Embryonic facial prominence (tissue), 1 donor: Measurements from ENCODE around the gene CHST1.

Experiments
- DNase-seq: peaks from one replicate; pipeline ENCODE4 v3.0.0-alpha.2; 2016; ENCODE audit errors: extremely low spot score

CHST1 gene

DNA sequence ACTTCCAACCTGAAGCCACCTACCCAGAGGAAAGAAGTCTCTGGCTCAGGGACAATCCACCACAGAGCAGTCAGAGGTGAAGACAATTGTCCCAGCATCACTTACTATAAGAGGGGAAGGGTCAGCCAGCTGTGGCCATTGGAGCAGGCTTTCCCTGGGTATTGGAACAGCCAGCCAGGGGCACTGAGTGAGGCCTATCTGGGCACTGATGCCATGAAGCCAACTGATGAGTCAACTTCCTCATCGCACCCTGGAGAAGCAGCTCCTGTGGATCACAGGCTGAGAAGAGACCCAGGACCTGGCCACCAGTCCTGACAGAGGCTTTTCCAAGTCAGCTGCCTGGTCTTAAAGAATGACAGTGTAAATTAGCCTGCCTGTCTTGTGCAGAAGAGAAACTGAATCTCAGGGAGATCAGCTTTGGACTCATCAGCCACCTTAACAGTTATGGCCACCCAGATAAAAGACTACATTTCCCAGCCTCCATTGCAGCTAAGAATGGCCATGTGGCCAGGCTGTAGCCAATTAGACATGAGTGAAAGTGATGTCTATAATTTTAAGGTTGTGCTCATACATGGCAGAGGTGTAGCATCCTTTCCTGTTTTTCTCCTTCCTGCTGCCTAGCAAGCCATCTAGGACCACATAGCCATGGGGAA is 19.0 kb downstream of the CHST1 start:
- no peak for DNase-seq

DNA sequence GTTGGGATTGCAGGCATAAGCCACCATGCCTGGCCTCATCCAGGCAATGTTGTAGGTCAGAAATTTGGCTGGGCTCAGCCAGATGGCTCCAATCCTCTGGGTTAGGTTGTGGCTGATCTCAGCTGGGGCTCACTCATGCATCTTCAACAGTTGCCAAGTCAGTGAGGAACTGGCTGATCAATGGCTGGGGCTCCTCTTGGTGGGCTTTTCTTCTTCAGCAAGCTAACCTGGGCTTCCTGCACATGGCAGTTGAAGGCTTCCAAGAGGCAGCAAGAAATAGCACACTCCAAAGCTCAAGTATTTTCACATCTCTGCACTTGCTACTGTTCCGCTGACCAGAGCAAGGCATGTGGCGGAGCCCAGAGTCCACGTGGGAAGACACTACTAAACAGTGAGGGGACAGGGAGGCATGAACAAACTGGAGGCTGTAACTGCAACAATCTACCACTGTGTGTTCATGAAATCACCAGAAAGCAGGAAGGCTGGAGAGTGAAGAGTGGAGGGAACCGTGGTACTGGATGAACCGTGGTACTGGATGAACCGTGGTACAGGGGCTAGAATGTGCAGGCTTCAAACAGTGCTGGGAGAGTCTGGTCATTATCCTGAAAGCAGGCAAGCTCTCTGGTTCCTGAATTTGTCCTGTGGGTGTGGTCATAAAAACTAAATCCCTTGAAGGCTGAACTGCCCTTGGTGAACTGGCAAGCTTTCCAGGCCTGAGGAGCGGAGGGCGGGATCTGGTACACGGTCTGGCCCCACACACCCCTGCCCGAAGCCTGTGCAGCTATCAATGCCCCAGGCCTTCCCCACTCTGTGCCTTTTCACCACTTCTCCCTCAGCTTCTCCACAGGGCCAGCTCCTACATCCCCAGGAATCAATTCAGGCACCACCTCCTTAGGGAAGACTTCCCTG is 20.2 kb downstream of the CHST1 start:
- DNase-seq, result no peak

DNA sequence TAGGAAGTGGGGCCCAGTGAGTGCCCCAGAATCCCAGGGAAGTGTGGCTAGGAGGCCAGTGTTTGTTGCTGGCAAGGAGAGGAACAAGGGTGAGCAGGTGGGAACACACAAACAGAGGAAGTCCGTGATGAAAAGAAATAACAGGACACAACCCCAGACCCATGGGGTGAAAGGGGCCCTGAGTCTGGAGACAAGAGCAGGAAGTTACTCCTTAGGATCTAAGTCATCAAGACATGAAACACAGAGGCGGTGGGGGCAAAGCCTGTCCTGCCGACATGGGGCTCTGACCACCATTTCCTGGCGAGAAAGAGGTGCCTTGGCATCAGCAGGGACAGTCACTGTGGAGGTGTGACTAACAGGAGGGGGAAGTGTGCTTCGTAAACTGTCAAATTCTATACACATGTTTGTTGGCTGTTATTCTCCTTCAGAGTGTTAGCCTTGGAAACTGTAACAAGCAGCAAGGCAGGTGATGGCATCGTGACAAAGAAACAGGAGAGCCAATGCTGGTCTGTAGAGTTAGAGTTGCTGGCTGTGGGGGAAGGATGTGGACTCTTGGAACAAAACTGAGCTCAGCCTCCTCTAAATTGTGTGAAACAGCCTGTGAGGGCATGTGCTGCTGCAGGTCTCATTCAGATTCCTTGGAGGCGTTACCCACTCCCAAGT is 21.7 kb downstream of the CHST1 start:
- DNase-seq, result no peak

DNA sequence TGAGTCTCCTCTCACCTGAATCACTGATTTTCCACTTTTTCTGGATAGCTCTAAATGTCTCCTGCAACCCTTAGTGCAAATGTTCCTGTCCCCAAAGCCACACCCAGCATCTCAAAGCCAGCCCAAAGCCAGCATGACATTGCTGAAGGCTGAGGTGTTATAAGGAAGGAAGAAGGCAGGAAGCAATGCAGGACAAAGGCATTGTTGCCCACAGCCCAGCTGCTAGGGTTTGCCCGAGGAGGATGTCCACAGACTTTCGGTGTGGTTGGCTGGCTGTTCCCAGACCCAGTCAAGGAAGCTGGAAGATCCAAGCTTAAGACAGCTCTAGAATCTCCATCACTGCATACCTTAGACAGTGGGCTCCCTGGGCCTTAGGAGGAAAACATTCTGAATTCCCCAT is 23.5 kb downstream of the CHST1 start:
- DNase-seq, result no peak

DNA sequence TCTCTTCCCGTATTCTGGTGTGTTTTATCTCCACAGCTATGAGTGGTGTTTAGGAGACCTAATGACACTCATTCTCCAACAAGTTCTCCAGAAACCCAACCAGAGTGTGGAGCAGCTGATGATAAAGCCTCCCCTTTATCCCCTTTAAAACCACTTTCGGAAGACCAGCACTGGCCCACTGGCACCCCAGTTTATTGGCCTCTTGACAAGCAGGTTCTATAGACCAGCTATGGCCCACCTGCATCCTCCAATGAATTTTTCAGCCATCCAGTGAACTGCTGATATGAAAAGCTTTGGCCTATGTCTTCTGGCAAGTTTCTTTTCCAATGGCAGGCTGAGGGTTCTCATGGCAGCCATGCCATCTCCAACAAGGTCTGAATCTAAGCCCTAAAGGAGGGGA is 27.4 kb downstream of the CHST1 start:
- no peak for DNase-seq

DNA sequence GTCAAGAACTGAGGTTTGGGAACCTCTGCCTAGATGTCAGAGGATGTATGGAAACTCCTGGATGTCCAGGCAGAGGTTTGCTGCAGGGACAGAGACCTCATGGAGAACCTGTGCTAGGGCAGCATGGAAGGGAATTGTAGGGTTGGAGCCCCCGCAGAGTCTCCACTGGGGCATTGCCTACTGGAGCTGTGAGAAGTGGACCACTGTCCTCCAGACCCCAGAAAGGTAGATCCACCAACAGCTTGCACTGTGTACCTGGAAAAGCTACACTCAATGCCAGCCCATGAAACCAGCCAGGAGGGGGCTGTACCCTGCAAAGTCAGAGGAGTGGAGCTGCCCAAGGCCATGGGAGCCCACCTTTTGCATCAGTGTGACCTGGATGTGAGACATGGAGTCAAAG is 29.5 kb downstream of the CHST1 start:
- DNase-seq, result no peak

DNA sequence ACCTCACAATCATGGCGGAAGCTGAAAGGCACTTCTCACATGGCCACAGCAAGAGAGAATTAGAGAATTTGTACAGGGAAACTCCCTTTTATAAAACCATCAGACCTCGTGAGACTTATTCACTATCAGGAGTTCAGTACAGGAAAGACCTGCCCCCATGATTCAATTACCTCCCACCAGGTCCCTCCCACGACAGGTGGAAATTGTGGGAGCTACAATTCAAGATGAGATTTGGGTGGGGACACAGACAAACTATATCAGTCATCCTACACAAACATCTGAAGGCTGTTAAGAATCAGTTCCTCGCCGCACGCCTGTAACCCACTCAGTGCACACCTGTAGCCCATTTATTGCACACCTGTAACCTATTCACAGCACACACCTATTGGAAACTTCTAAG is 39.8 kb downstream of the CHST1 start:
- DNase-seq, result no peak

DNA sequence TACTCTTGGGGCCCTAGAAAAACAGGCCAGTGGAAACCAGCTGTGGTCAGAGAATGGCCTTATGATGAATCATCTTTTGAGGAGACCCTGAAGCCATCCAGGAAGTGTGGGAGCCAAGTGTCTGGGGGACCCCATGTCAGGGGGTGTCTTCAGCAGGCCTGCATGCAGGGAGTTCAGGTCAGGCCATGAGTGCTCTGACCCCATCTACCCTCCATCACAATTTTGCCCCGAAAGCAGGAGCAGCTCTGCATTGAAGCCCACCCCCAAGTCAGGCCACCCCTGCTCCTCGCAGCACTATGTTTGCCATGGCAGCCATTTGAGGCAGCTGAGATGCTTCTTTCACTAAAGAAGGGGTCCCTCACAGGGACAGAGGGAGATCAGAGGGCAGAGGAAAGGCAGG is 41.3 kb downstream of the CHST1 start:
- DNase-seq, result no peak

DNA sequence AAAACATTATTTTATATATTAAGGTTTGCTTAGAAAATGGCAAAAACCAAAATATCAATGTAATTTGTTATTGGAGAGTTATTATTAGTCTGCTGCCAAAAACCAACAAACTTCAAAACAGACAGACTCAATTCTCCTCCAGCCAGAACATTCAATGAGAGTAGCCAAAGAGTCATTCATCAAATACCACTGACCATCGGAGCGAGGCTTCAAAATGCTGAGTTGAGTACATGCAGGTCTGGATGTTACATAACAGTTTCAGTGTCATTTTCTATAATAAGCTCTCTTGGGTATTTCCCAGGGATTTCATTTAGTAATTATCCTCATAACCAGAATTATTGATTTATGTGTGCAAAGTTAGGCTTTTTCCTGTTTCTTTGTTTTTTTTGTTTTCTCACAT is 42.6 kb downstream of the CHST1 start:
- no peak for DNase-seq

DNA sequence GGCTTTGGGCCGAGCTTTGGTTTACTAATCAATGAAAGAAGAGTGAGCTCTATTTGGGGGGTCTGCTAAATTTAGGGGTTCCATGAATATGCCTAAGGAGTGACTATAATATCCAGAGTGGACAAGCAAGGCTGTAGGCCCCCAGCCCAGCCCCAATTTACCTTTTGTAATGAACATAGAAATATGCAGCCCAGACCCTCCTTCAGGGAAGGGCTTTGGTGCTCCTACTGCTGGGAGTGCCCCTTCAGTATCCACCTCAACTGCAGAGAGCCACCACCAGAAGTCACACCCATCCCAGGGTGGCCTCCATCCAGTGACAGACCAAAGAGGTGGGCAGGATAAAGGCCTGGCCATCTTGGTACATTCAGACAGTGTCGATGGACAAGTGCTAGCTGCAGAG is 43.1 kb downstream of the CHST1 start:
- no peak for DNase-seq

DNA sequence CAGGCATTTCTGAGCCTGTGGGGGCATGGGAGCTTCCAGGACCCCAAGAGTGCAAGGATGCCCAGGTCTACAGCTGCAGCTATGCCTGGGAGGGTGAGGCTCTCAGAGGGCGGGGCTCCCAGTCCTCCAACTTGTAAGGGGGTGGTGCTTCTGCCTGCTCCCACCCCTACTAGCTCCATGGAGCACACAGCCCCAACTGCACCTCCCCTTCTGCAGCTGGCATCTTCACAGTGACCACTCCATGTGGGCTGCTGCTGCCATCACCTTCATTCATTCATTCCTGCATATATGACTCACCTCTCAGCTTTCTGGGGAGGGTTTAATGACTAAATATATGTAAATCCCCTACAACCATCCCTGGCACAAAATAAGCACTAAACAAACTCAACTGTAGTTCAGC is 43.8 kb downstream of the CHST1 start:
- no peak for DNase-seq

DNA sequence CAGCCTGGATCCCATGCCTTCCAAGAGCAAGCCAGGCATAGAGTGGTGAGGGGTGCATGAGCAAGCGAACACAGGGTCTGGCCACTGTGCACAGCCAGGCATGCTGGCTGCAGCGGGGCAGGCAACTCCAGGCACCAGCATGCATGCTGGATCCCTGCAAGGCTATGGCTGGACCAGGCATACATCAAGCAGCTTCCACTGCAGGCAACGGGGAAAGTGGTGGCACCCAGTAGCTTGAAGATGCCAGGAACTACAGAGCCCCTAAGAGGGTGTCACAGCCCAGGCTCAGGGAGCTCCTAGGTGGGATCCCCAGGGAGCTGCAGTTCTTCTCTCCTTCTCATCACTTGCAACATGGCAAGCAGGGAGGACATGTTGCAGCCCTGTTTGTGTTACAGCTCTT is 45.2 kb downstream of the CHST1 start:
- no peak for DNase-seq

DNA sequence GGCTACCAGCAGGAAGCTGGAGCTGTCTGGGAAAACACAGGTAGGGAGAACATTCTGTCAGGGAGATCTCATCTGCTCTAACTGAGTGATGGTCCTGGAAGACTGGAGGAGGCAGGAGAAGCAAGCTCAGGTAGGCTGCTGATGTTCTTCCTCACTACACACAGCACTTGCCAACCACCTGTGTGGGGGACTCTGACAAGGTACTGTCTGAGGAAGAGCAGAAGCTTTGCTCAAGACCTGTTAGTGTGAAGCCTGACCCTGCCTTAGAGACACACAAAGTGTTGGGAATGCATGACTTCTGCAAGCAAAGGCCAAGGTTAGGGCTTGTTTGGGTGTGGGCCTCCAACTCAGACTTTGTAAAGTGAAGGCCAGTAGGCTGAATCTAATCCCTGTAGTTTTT is 46.5 kb downstream of the CHST1 start:
- DNase-seq, result no peak

DNA sequence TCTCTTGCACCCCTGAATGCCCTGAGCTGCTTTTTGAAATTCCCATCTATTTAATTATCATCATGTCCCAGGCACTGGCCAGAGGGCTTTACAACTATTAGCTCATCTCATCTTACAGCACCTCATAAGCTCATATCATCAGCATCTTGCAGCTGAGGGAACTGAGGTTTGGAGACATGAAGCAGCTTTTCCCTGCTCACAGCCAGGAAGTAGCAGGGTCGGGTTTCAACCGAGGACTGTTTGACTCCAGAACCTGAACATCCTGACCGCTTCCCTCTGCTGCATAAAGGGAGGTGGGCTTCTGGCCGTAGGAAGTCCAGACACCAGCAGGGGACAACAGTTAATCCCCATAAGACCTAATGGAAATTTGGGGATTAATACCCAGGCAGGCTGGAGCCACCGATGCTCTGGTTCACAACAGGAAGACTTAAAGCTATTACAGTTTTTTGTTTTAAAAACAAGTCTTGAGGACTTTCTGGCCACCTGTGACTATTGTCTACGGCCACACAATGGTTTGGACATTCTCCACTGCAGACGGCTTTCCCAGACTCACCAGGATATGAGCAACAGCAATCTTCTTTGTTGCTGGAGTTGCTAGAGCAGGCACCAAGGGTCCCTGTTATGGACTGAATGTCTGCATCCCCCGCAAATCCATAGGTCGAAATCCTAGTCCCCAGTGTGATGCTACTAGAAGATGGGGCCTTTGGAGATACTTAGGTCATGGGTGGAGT is 47.4 kb downstream of the CHST1 start:
- no peak for DNase-seq

DNA sequence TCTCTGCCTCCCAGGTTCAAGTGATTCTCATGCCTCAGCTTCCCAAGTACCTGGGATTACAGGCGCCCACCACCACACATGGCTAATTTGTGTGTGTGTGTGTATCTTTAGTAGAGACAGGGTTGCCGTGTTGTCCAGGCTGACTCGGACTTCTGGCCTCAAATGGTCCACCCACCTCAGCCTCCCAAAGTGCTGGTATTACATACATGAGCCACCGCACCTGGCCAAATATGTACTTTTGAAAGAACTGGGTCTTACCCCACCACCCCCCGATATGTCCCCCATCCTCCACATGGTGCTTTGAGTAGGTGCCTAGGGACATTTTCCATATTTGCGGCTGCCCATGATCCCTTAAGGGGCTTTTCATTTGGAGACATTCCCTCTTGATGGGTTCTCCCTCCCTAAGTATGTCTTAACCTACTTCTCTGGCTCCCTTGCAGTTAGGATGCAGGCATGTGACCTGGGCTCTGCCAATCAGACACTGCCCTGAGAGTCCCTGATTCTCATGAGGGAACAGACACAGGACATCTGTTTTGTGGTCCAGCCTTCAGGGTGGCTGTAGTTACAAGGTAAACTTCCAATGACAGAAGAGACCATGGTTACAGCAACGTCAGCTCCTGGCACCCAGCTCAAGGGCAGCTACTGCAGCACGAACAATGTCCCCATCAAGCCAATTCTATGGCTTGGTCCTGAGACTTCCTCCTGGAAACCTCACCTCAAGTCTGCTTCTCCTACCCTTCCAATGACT is 48.4 kb downstream of the CHST1 start:
- no peak for DNase-seq

DNA sequence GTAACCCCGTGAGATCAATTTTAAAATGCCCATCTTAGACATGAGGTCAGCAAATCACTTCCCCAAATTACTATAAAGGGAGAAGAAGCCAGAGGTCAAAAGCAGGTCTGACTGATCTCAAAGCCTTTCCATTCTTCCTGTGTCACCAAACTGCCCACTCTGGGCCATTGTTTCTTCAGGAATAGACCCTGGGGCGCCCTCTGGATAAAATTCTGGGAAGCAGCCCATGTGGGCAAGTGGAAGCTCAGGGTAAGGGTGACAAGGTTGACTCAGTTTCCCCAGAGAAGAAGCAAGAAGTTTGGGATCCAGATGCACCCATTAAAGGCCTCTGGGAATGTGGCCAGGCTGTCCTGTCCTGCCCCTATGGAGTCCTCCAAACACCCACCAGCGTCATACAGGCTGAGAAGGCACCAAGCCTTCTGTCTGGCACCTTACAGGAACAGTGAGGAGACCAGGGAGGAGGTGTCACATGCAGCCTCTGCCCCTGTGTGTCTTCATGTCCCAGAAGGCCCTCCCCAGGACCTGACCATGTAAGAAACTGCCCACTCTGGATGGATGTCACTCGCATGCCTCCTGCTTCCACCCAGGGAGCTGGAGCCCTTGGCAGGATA is 50.1 kb downstream of the CHST1 start:
- DNase-seq, result no peak

DNA sequence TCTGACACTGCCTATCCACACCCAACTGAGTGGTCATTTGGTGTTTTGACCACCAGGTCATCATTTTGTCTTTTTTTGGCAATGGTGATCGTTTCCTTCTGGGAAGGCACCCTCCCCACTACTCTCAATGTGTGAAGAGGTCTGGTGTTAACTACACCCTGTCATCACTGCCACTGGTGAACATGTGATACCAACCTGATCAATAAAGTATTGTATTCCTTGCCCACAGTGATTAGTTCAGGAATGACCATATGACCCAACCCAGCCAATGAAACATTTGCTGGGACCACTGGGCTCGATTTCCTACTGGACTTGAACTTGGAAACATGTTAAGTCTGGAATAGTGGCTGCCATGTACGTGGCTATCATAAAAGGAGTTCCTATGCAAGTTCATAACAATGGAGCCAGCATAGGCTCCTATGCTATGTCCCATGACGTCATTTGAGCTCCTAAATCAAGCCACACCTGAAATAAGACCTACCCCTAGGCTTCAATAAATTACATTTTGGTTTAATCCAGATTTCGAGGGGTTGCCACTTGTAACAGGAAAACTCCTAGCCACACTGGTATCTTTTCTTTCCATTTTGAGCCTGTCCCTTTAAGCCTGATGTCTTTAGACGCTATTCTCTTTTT is 51.1 kb downstream of the CHST1 start:
- DNase-seq, result no peak

DNA sequence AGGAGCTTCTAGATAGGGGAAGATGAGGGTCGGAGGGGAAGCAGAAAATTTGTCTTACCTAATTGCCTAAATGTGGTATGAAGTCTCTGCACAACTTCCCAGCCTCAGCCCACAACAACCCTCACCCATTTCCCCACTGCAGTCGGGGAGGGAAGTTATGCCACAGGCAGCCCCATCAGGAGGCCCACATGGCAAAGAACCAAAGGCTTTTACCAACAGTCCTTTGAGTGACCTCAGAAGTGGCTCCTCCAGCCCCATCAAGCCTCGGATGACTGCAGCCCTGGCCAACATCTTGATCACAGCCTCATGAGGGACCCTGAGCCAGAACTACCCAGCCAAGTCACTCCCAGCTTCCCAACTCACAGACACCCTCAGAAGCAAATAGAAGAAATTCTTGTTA is 54.8 kb downstream of the CHST1 start:
- DNase-seq, result no peak

DNA sequence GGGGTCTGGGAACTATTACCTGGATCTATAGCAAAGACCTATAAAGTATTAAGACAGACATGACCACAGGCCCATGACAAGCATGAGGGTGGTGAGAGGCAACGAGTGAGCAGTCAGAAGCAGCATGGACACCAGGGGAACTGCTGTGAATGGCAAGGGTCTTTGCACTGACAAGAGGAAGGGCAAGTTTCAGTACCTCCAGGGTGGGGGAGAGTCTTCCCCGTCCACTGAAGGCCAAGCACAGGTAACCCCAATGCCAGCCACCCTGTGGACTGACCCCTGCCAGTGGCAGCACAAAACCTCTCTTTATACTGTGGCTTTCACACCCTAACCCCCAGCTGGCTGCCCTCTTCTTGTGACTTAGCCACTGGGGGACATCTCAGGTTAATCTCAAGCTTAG is 55.5 kb downstream of the CHST1 start:
- DNase-seq, result no peak

DNA sequence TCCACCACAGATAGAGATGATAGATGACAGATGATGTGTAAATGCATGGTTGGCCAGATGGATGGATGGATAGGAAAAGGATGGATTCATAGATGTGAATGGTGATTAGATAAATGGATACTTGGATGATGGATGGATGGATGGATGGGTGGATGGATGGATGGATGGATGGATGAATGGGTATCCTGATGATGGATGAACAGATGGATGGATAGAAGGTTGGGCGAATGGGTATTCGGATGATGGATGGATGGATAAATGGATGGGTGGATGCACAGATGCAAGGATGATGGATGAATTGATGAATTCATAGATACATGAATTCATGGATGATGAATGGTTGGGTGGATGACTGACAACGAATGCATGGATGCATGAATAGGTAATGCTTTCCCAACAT is 56.1 kb downstream of the CHST1 start:
- DNase-seq, result no peak

DNA sequence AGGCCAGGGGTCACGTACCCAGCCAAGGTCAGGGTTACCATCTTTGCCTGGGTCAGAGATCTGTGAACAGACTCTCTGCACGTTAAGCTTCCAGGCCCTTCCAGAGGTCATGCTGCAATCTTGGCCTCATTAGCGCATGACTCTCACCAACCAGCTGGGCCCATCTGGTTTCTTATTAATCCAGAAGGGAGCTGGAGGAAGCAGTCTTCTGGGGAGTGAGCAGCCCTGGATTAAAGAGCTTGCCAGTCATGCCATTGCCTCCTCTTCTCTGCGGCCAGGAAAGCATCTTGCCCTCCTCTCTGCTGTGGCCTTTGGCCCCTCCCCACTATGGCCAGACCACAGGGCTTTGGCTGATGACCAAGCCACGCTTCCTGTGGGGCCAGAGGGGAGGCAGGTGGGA is 57.4 kb downstream of the CHST1 start:
- no peak for DNase-seq
